GM23338 (cell line): ENCODE results near the gene IQSEC3.

ENCODE experiments used
- CREB1 ChIP-seq: fragments of 250-450 bp; sonication (Bioruptor Pico); IDR thresholded peaks from 2 replicates; pipeline ENCODE4 v1.5.0; 2020; ENCODE audit warnings: low read depth, mild to moderate bottlenecking, moderate library complexity
- ETS1 ChIP-seq: IDR thresholded peaks from 2 replicates; pipeline ENCODE4 v1.6.1; 2016; ENCODE audit warnings: antibody characterized with exemption
- EZH2 ChIP-seq: fragments of 200-600 bp; sonication (generic); IDR thresholded peaks from one replicate; pipeline ENCODE4 v1.8.0; 2017; ENCODE audit warnings: antibody characterized with exemption, mild to moderate bottlenecking, low read depth; ENCODE audit not compliant: unreplicated experiment
- EZH2phosphoT487 ChIP-seq: fragments of 200-600 bp; sonication (generic); IDR thresholded peaks from one replicate; pipeline ENCODE4 v1.8.1; 2018; ENCODE audit warnings: antibody characterized with exemption; ENCODE audit not compliant: unreplicated experiment
- JUNB ChIP-seq: IDR thresholded peaks from one replicate; pipeline ENCODE4 v1.6.1; 2016; ENCODE audit warnings: antibody characterized with exemption; ENCODE audit not compliant: unreplicated experiment
- NANOG ChIP-seq: IDR thresholded peaks from 2 replicates; pipeline ENCODE4 v1.6.1; 2016; ENCODE audit warnings: antibody characterized with exemption, borderline replicate concordance
- POLR2AphosphoS5 ChIP-seq: IDR thresholded peaks from 2 replicates; pipeline ENCODE4 v1.6.1; 2016; ENCODE audit warnings: antibody characterized with exemption, low read depth
- REST ChIP-seq: IDR thresholded peaks from one replicate; pipeline ENCODE4 v1.6.1; 2018; ENCODE audit warnings: antibody characterized with exemption; ENCODE audit not compliant: unreplicated experiment
- ZNF114 ChIP-seq: fragments of 250-450 bp; sonication (Bioruptor Pico); IDR thresholded peaks from 2 replicates; pipeline ENCODE4 v1.5.0; 2020; ENCODE audit warnings: mild to moderate bottlenecking, moderate library complexity
- ZNF331 ChIP-seq: fragments of 250-450 bp; sonication (Bioruptor Pico); IDR thresholded peaks from 2 replicates; pipeline ENCODE4 v1.5.0; 2020; ENCODE audit warnings: low read depth, mild to moderate bottlenecking, moderate library complexity
- TF ChIP-seq, protein P1 (sequence below), 2 experiments: fragments of 200-600 bp in 1 of 2; sonication (generic) in 1 of 2; conservative IDR thresholded peaks; 2 replicates each; pipeline versions ENCODE4 v1.5.1 to v1.6.1; 2016 to 2017; ENCODE audit warnings: antibody characterized with exemption in 2 of 2, low read depth in 2 of 2, mild to moderate bottlenecking in 2 of 2, moderate library complexity in 1 of 2

DNA sequence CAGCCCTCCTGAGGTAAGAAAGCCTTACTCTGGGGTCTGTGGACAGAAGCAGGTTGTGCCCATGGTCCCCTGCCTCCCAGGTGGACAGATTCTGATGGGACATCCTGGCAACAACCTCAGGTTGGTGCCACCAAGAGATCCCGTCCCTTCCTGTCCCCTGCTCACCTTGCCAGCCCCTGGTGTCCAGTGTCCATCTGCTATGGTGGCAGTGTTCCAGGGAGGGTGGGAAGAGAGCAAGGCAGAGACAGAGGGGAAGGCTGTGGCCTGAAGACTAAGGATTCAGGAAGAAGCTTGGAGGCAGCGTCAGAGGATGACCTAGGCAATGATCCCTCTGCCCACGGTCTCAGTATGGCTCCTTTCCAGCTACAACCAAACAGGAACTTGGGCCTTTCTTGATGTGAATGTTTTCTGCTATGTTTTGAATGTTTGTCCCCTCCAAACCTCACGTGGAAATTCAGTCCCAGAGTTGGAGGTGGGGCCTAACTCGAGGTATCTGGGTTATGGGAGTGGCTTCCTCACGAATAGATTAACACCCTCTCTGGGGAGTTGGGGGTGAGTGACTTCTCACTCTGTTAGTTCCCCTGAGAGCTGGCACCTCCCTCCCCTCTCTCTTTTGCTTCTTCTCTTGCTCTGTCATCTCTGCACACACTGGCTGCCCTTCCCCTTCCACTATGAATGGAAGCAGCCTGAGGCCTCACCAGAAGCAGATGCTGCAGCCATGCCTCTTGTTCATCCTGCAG lies 26.9 kb downstream of the IQSEC3 start:
- TF ChIP-seq, protein P1, sequence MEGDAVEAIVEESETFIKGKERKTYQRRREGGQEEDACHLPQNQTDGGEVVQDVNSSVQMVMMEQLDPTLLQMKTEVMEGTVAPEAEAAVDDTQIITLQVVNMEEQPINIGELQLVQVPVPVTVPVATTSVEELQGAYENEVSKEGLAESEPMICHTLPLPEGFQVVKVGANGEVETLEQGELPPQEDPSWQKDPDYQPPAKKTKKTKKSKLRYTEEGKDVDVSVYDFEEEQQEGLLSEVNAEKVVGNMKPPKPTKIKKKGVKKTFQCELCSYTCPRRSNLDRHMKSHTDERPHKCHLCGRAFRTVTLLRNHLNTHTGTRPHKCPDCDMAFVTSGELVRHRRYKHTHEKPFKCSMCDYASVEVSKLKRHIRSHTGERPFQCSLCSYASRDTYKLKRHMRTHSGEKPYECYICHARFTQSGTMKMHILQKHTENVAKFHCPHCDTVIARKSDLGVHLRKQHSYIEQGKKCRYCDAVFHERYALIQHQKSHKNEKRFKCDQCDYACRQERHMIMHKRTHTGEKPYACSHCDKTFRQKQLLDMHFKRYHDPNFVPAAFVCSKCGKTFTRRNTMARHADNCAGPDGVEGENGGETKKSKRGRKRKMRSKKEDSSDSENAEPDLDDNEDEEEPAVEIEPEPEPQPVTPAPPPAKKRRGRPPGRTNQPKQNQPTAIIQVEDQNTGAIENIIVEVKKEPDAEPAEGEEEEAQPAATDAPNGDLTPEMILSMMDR (conservative IDR thresholded peaks at IDR 0.05; ENCODE audit: low read depth in 2 of 2), result no peak
- no peak for TF ChIP-seq EZH2phosphoT487
- TF ChIP-seq POLR2AphosphoS5, result no peak
- TF ChIP-seq JUNB, result no peak
- TF ChIP-seq ZNF114 (CRISPR knock-in tag), result no peak
- no peak for TF ChIP-seq EZH2
- TF ChIP-seq NANOG, result no peak
- TF ChIP-seq CREB1 (CRISPR knock-in tag), result no peak
- TF ChIP-seq REST, result no peak
- TF ChIP-seq ZNF331 (CRISPR knock-in tag), result no peak
- TF ChIP-seq ETS1, result no peak
